GM08714 (cell line): Measurements from ENCODE around the gene AKAP17A.
"Not testable (repeated sequence)": the region's sequence is repeated elsewhere in the genome, so short reads cannot be mapped to it uniquely, and the experiment has no call there.

ENCODE experiments used
- H3K4me3 ChIP-seq: fragments of 200-500 bp; sonication (Bioruptor generic); 2 replicates; pipeline ENCODE4 v1.5.1; 2014; ENCODE audit warnings: mild to moderate bottlenecking, low read length, inconsistent platforms
- ZNF274 ChIP-seq: IDR thresholded peaks from 2 replicates; pipeline ENCODE4 v1.6.1; 2012; ENCODE audit warnings: mild to moderate bottlenecking, low read depth, low read length

The AKAP17A gene

DNA sequence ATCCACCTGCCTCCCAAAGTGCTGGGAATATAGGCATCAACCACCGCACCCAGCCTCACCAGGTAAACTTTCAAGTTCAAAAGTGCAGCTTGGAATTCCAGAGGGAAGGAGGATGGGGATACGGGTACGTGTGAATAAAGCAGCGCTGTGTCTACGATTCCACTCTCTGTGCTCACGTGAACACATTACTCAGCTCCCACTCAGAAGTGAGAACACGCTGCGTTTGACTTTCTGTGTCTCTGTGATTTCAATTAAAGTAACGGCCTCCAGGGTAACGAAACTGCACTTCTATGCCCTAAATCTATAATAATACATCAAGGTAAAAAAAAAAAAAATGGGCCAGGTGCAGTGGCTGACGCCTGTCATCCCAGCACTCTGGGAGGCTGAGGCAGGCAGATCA, 15.1 kb downstream of the AKAP17A start:
- H3K4me3 ChIP-seq: no peak overlapping the region
- TF ChIP-seq ZNF274: no peak

DNA sequence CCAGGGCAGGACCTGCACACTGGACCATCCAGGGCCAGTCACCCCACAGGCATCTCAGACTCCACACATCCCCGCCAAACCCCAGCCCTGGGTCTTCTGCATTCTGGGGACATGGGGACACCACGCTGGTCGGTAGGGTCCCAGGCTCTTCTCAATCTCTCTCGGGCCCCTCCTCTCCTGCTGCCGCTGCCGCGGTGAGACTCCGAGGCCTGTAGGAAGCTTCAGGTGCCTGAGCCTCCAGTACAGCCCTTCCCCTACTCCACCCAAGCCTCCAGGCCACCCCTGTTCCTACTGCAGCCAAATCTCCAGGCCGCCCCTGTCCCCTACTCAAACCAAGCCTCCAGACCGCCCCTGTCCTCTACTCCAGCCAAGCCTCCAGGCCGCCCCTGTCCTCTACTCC, 17.9 kb downstream of the AKAP17A start:
- H3K4me3 ChIP-seq: no peak overlapping the region
- no peak for TF ChIP-seq ZNF274

DNA sequence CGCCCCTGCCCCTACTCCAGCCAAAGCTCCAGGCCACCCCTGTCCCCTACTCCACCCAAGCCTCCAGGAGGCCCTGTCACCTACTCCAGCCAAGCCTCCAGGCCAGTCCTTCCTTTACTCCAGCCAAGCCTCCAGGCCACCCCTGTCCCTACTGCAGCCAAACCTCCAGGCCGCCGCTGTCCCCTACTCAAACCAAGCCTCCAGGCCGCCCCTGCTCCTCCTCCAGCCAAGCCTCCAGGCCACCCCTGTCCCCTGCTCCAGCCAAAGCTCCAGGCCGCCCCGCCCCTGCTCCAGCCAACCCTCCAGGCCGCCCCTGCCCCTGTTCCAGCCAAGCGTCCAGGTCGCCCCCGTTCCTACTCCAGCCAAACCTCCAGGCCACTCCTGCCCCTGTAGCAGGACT, 18.4 kb downstream of the AKAP17A start:
- no peak for TF ChIP-seq ZNF274

DNA sequence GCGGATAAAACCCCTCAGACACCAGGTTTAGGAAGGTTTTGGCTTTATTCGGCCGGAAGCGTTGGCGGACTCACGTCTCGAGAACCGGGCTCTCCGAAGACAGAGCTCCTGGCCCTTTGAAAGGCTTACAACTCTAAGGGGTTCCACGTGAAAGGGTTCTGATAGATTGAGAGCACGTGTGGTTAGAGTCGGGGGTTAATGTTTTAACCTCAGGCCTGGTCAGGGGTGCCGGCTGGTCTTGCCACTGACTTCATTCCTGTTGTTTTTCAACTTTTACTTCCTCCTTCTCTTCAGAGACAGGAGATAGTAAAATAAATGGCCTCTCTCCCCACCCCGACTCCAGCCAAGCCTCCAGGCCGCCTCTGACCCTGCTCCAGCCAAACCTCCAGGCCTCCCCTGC, 18.8 kb downstream of the AKAP17A start:
- no peak for TF ChIP-seq ZNF274
- no peak overlapping the region for H3K4me3 ChIP-seq

More for the DNA sequence above, 18.4 kb downstream of the AKAP17A start:
- no peak overlapping the region for H3K4me3 ChIP-seq

DNA sequence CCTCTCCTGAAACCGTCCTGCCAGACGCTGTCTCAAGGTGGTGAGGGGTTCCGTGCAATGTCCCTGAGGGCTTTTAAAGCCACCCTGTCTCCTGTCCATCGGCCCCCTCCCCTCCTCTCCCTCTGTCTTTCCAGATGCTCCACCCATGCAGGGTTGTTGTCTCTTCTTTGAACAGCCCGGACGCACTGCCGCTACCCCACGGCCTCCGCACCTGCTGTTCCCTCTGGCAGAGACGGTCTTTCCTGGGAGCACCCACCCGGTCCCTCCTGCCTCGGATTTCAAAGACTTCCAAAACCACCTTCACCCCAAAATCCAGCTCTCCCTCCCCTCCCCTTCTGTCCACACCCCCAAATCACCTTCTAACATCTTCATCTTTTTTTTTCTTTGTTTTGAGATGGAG, 19.3 kb downstream of the AKAP17A start:
- no peak overlapping the region for H3K4me3 ChIP-seq
- TF ChIP-seq ZNF274: no peak

- H3K4me3 ChIP-seq: no peak overlapping the region
- no peak for TF ChIP-seq ZNF274
Observed at GRCh38 chrX:1612641-1613286, 21.4 kb downstream of the AKAP17A start.

DNA sequence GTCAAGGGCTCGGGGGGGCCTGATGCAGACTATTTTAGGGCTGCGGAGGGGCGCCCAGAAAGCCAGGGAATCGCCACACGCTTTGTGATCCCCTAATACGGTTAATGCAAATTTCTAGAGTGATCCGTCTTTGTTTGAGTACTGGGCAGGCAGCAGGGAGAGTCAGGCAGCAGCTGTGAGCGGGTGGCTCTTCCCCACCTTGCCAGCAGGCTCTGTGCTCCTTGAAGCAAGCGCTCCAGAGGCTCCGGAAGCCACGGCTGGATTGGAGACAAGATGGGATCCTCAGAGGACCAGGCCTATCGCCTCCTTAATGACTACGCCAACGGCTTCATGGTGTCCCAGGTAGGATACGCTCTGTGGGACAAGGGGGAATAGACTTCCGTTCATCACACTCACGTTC, 23.5 kb downstream of the AKAP17A start, which contains the start of gene ASMT:
ASMT (plus strand) TSS at position 133 of the 400 bp plus-strand sequence; CDS start at position 274, 141 bp downstream.
- no peak within 1 kb of the TSS for H3K4me3 ChIP-seq
- no peak for TF ChIP-seq ZNF274

GRCh38 chrX:1618689-1619088, 27.3 kb downstream of the AKAP17A start:
- no peak for TF ChIP-seq ZNF274
- no peak overlapping the region for H3K4me3 ChIP-seq

DNA sequence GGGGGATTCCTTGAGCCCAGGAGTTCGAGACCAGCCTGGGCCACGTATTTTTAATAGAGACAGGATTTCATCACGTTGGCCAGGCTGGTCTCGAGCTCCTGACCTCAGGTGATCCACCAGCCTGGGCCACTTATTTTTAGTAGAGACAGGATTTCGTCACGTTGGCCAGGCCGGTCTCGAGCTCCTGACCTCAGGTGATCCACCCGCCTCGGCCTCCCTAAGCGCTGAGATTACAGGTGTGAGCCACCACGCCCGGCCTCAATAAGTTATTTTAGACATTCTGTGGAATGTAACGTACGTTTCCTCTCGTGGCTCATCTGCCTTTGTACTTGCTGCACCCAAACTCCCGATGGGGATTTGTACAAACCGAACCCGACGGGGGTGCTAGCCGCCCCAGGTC, 32.3 kb downstream of the AKAP17A start:
- TF ChIP-seq ZNF274: no peak
- H3K4me3 ChIP-seq: no peak overlapping the region

DNA sequence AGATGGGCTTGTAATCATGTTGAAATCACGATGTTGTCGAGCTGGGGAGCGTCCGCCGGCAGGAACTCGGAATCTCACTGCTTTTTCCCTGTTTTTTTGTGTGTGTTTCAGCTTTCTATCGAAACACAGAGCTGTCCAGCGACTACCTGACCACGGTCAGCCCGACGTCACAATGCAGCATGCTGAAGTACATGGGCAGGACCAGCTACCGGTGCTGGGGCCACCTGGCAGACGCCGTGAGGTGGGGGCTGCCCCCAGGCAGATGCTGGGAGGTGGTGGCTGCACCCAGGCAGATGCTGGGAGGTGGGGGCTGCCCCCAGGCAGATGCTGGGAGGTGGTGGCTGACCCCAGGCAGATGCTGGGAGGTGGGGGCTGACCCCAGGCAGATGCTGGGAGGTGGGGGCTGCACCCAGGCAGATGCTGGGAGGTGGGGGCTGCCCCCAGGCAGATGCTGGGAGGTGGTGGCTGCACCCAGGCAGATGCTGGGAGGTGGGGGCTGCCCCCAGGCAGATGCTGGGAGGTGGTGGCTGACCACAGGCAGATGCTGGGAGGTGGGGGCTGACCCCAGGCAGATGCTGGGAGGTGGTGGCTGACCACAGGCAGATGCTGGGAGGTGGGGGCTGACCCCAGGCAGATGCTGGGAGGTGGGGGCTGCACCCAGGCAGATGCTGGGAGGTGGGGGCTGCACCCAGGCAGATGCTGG, 32.9 kb downstream of the AKAP17A start:
- not testable (repeated sequence) for H3K4me3 ChIP-seq

GRCh38 chrX:1624861-1625215, 33.4 kb downstream of the AKAP17A start:
- H3K4me3 ChIP-seq: not testable (repeated sequence)

- no peak for TF ChIP-seq ZNF274
- H3K4me3 ChIP-seq: no peak overlapping the region
Observed at GRCh38 chrX:1629244-1629643, 37.8 kb downstream of the AKAP17A start.

GRCh38 chrX:1646009-1646408, 54.6 kb downstream of the AKAP17A start:
- no peak for TF ChIP-seq ZNF274
- H3K4me3 ChIP-seq: no peak overlapping the region

- no peak for TF ChIP-seq ZNF274
- H3K4me3 ChIP-seq: no peak overlapping the region
Observed at GRCh38 chrX:1649621-1650020, 58.2 kb downstream of the AKAP17A start.
